Psoas muscle (tissue), 8 donors: Measurements from ENCODE around the gene SYNDIG1. TPM values are rescaled to one million over a fixed set of nuclear protein-coding genes. Genes with fewer than 3 reads are reported as not detected.

Source experiments
- ATAC-seq, 4 donors: fragments of 200-7000 bp; cut with Tn5 transposase; one replicate each; pipeline ENCODE4 v1.9.1; 2020; ENCODE audit warnings: moderate library complexity in 3 of 4, mild to moderate bottlenecking in 2 of 4
- DNase-seq, 2 donors: peaks; one replicate each; pipeline ENCODE4 v3.0.0-alpha.2; 2020
- H3K27ac ChIP-seq: fragments of 200-600 bp; one replicate; pipeline ENCODE4 v1.8.0; 2022
- H3K27me3 ChIP-seq, 3 donors: fragments of 200-600 bp in 1 of 3; one replicate each; pipeline versions ENCODE4 v1.6.1 to v1.8.0; 2013 to 2022; ENCODE audit warnings: low read length in 2 of 3, mild to moderate bottlenecking in 2 of 3, moderate library complexity in 1 of 3; ENCODE audit not compliant: insufficient read depth in 3 of 3
- H3K36me3 ChIP-seq, 2 donors: fragments of 200-600 bp in 1 of 2; one replicate each; pipeline versions ENCODE4 v1.6.1 to v1.8.0; 2013 to 2022; ENCODE audit warnings: low read depth in 1 of 2, mild to moderate bottlenecking in 1 of 2, moderate library complexity in 1 of 2; ENCODE audit not compliant: insufficient read depth in 1 of 2
- H3K4me1 ChIP-seq: fragments of 200-600 bp; one replicate; pipeline ENCODE4 v1.8.0; 2022
- H3K4me3 ChIP-seq: fragments of 200-600 bp; one replicate; pipeline ENCODE4 v1.8.0; 2022; ENCODE audit warnings: mild to moderate bottlenecking
- H3K9me3 ChIP-seq: fragments of 200-600 bp; one replicate; pipeline ENCODE4 v1.8.0; 2022
- CTCF ChIP-seq: fragments of 200-600 bp; IDR thresholded peaks from one replicate; pipeline ENCODE4 v1.8.0; 2022; ENCODE audit warnings: antibody characterized with exemption
- WGBS, 3 donors: extraction: QIAGEN DNeasy Blood & Tissue Kit; methylation state at CpG; one replicate each; pipeline versions ENCODE4 v1.1.6 to v1.1.7; 2013; 5-methylcytosine and 5-hydroxymethylcytosine counted together
- intact Hi-C, 2 donors: fragments of 100-400 bp; cut with DNase I; formaldehyde crosslinking; loops; one replicate each; pipeline versions ENCODE4 v1.11.0 to v1.14.2; 2022
- polyA plus RNA-seq, 3 donors: library from polyadenylated mRNA; stranded (reverse); fragments of 200-250 nt; gene quantifications; one replicate each; pipeline ENCODE4 v1.2.3, GENCODE V29; 2013
- total RNA-seq, 4 donors: library from RNA; stranded (reverse); fragmentation: NEBNext Ultra II Directional in 2 of 4; extraction: Animal tissue kit (Norgen Biotek cat#: 25700) in 2 of 4; gene quantifications; one replicate each; pipeline versions ENCODE4 v1.2.1 to v1.2.4, GENCODE V29; 2021 to 2023
- donor health status: healthy with polysubstance abuse.
- donor health status: DM: no; HTN: no; CAD: no; lungs with moderate emphysema.
- donor health status: Bipolar disorder and iron deficiency.
- donor health status: healthy.
- donor health status: DM: yes; HTN: yes; CAD: no.
- donor health status: DM: no; HTN: no; CAD: no.
- donor health status: DM: no; HTN: no; CAD: no.
- donor health status: DM: yes; HTN: yes; CAD: no.

Gene SYNDIG1
- total and polyA plus RNA-seq, 7 donors: 0.03 to 0.10 TPM; not detected in 5

DNA sequence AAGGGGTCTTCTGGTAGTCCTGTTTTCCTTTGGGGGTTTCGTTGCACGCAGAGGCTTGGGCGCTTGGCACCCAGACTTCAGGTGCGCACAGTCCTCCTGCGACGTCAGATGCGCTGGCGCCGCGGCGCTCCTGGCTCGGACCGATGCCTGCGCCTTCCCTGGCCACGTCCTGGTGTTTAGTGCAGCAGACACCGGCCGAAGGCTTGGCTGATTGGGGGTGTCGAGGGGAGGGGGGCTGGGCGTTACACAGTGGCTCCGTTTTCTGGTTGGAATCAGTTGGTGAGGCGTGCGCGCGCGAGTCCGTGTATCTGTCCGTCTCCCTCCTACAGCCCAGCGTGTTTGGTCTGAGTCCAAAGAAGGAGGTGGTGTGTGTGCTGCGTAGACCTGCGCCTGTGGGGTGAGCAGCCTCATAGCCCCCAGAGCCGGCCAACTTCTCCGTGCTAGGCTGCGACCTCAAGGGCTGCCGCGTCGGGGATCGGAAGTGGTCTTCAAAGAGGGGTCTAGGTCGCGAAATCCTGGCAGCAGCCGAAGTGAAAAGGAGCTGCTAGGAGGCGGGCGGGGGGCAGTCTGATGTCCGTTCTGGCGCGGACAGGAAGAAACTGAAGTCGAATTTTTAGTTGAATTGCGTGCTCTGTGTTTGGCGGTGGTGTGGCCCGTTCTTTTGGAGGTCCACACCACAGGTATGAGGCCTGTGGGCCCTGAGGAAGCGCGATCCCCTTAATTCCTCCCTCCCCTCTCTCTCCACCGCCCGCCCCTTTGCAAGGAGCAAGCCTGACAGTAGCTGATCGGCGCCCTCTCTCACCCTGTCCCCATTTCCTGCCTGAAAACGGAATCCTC is 1.5 kb downstream of the SYNDIG1 start:
- ATAC-seq (no peak), DNase-seq (no peak)
- intact Hi-C loops: no loop called here
- 4 to 6% (median 5%) methylated on average over 53 to 56 of the region's 56 CpGs for WGBS, 3 donors
- H3K27ac ChIP-seq: no peak overlapping the region
- no peaks in the 10 kb centered on the region for H3K9me3 ChIP-seq
- H3K4me1 ChIP-seq: no peaks in the 10 kb centered on the region
- H3K4me3 ChIP-seq: peak overlapping the region; percentile 51
- TF ChIP-seq CTCF: no peak
- peaks cover 0 to 53% (median 22%) of the 10 kb centered on the region in 3 donors for H3K27me3 ChIP-seq
- no peaks in the 10 kb centered on the region for H3K36me3 ChIP-seq

- Histone ChIP-seq H3K4me1 (no peaks in the 10 kb centered on the region), H3K27me3 (peaks cover 0 to 47% (median 22%) of the 10 kb centered on the region in 3 donors), H3K27ac (no peak overlapping the region), H3K36me3 (no peaks in the 10 kb centered on the region), H3K9me3 (no peaks in the 10 kb centered on the region), H3K4me3 (no peak overlapping the region)
- ATAC-seq (no peak), DNase-seq (no peak)
- intact Hi-C loops: no loop called here
- 56 to 74% (median 66%) methylated on average over 3 of the region's 3 CpGs for WGBS, 3 donors
- no peak for TF ChIP-seq CTCF
These were observed 3.0 kb downstream of the SYNDIG1 start for GRCh38 chr20:24472426-24472825.

DNA sequence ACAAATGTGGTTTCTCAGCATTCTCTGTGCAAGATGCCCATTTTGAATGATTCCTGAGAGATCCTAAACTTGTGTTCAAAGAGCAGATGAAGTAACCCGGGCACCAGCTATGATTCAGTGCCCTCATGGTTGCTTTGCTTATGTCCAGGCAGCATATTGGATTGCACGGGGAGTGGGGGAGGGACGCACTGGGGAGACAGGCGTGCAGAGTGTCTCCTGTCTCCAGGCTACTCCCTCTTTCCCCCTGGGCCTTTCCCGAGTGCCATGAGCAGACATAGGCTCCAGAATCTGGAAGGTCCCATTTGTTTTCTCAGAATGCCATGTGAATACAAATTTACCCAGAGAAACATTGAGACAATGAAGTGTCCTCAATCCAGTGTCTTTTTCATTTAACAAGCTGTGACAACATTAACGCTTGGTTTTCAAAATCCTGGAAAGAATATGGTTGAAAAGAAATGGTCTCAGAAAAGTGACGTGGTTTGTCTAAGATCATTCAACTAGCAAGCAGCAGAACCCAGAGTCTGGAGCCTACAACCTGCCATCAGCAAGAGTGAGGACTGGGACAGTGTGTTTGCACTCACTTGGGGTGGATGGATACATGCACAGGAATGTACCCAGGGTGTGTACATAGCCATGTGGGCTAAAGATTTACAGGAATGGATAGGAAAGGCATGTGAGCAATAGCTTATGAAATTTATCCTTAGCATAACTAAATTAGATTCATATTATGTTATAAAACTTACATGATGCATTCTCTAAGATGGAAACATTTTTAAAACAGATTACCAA is 4.2 kb downstream of the SYNDIG1 start:
- no peak overlapping the region for H3K4me3 ChIP-seq
- H3K27ac ChIP-seq: no peak overlapping the region
- intact Hi-C loops: no loop called here
- H3K27me3 ChIP-seq: peaks cover 0 to 42% (median 18%) of the 10 kb centered on the region in 3 donors
- no peaks in the 10 kb centered on the region for H3K9me3 ChIP-seq
- no peaks in the 10 kb centered on the region for H3K4me1 ChIP-seq
- no peaks in the 10 kb centered on the region for H3K36me3 ChIP-seq
- ATAC-seq (no peak), DNase-seq (no peak)
- 64 to 78% (median 67%) methylated on average over 7 of the region's 7 CpGs for WGBS, 3 donors
- no peak for TF ChIP-seq CTCF

- Histone ChIP-seq H3K27ac (no peak overlapping the region), H3K4me3 (no peak overlapping the region), H3K4me1 (no peaks in the 10 kb centered on the region), H3K9me3 (no peaks in the 10 kb centered on the region), H3K27me3 (peaks cover 0 to 1% (median 0%) of the 10 kb centered on the region in 3 donors), H3K36me3 (no peaks in the 10 kb centered on the region)
- DNase-seq: no peak
- intact Hi-C loops: no loop called here
- ATAC-seq: no peak
- WGBS, 3 donors: 50 to 58% (median 56%) methylated on average over 11 of the region's 11 CpGs
- TF ChIP-seq CTCF: no peak
These were observed 8.6 kb downstream of the SYNDIG1 start for GRCh38 chr20:24477831-24478547.
